WTC11 (cell line): ENCODE measurements around the gene PEX6. TPM values are rescaled to one million over a fixed set of nuclear protein-coding genes. Genes with fewer than 3 reads are reported as not detected.

Experiments
- ATAC-seq: fragments of 200-7000 bp; cut with Tn5 transposase; 2 replicates; pipeline ENCODE4 v1.10.0; 2021; ENCODE audit warnings: mild to moderate bottlenecking, moderate library complexity
- CTCF ChIA-PET: fragments of 300-600 bp; sonication (Branson Sonifier 250); formaldehyde crosslinking; loops from one replicate; lab custom pipeline; 2021; ENCODE audit warnings: antibody characterized with exemption; lab: Charles Lee
- POLR2A ChIA-PET: fragments of 350-600 bp; sonication (Branson Sonifier 250); formaldehyde crosslinking; loops from one replicate; lab custom pipeline; 2021; ENCODE audit warnings: antibody characterized with exemption; lab: Charles Lee
- DNase-seq: peaks from one replicate; pipeline ENCODE4 v3.0.0; 2021; ENCODE audit warnings: low spot score
- H3K27ac Mint-ChIP-seq: 2 replicates; pipeline ENCODE4 v1.8.0; 2021; ENCODE audit warnings: mixed read lengths
- H3K27me3 Mint-ChIP-seq: 2 replicates; pipeline ENCODE4 v1.8.0; 2021; ENCODE audit warnings: low read depth, mild to moderate bottlenecking, moderate library complexity, mixed read lengths
- H3K36me3 Mint-ChIP-seq: 2 replicates; pipeline ENCODE4 v1.8.0; 2021; ENCODE audit warnings: mixed read lengths
- H3K4me1 Mint-ChIP-seq: 2 replicates; pipeline ENCODE4 v1.8.0; 2022; ENCODE audit warnings: mixed read lengths
- H3K4me3 Mint-ChIP-seq: 2 replicates; pipeline ENCODE4 v1.8.0; 2021; ENCODE audit warnings: mild to moderate bottlenecking, moderate library complexity, mixed read lengths
- H3K9me3 Mint-ChIP-seq: 2 replicates; pipeline ENCODE4 v1.8.0; 2021; ENCODE audit warnings: mixed read lengths
- FOXP1 ChIP-seq: sonication (generic); formaldehyde crosslinking; IDR thresholded peaks from 2 replicates; pipeline ENCODE4 v1.8.0; 2022; ENCODE audit warnings: missing genetic modification reagents, mild to moderate bottlenecking, moderate library complexity, borderline replicate concordance
- GRHL2 ChIP-seq: fragments of 250-450 bp; sonication (Bioruptor Pico); IDR thresholded peaks from 2 replicates; pipeline ENCODE4 v1.8.0; 2022; ENCODE audit warnings: mild to moderate bottlenecking, moderate library complexity; ENCODE audit not compliant: insufficient replicate concordance, severe bottlenecking
- MYBL2 ChIP-seq: sonication (generic); formaldehyde crosslinking; IDR thresholded peaks from 2 replicates; pipeline ENCODE4 v1.8.1; 2023; ENCODE audit warnings: mild to moderate bottlenecking, moderate library complexity, missing genetic modification reagents
- RELA ChIP-seq: sonication (generic); formaldehyde crosslinking; IDR thresholded peaks from 2 replicates; pipeline ENCODE4 v1.8.1; 2022; ENCODE audit warnings: missing genetic modification reagents, mild to moderate bottlenecking, borderline replicate concordance
- SP1 ChIP-seq: sonication (generic); formaldehyde crosslinking; conservative IDR thresholded peaks from 2 replicates; pipeline ENCODE4 v1.8.1; 2022; ENCODE audit warnings: missing genetic modification reagents
- TP53 ChIP-seq: sonication (generic); formaldehyde crosslinking; IDR thresholded peaks from 2 replicates; pipeline ENCODE4 v1.8.1; 2023; ENCODE audit warnings: mild to moderate bottlenecking, missing genetic modification reagents
- ZBTB21 ChIP-seq: sonication (generic); formaldehyde crosslinking; IDR thresholded peaks from 2 replicates; pipeline ENCODE4 v1.8.1; 2023; ENCODE audit warnings: mild to moderate bottlenecking, missing genetic modification reagents, borderline replicate concordance
- ZNF138 ChIP-seq: sonication (generic); formaldehyde crosslinking; conservative IDR thresholded peaks from 2 replicates; pipeline ENCODE4 v1.8.1; 2022; ENCODE audit warnings: mild to moderate bottlenecking, moderate library complexity, missing genetic modification reagents
- ZNF317 ChIP-seq: sonication (generic); formaldehyde crosslinking; IDR thresholded peaks from 2 replicates; pipeline ENCODE4 v1.8.1; 2023; ENCODE audit warnings: low read depth, mild to moderate bottlenecking, moderate library complexity, missing genetic modification reagents, borderline replicate concordance
- ZNF396 ChIP-seq: fragments of 250-450 bp; sonication (Bioruptor Pico); IDR thresholded peaks from 2 replicates; pipeline ENCODE4 v1.8.0; 2021; ENCODE audit warnings: mild to moderate bottlenecking, moderate library complexity, borderline replicate concordance
- ZNF423 ChIP-seq: fragments of 250-450 bp; sonication (Bioruptor Pico); IDR thresholded peaks from 2 replicates; pipeline ENCODE4 v2.1.2; 2022; ENCODE audit warnings: mild to moderate bottlenecking, moderate library complexity
- total RNA-seq: library from RNA; stranded (reverse); gene quantifications from 3 replicates; pipeline ENCODE4 v1.2.3, GENCODE V29; 2021
- TF ChIP-seq, protein P1 (sequence below): sonication (generic); formaldehyde crosslinking; IDR thresholded peaks from 2 replicates; pipeline ENCODE4 v1.8.0; 2022; ENCODE audit warnings: mild to moderate bottlenecking, missing genetic modification reagents
- TF ChIP-seq, protein P2 (sequence below): sonication (generic); formaldehyde crosslinking; IDR thresholded peaks from 2 replicates; pipeline ENCODE4 v1.8.0; 2022; ENCODE audit warnings: mild to moderate bottlenecking, missing genetic modification reagents
- TF ChIP-seq, protein P3 (sequence below): fragments of 250-450 bp; sonication (Bioruptor Pico); conservative IDR thresholded peaks from 2 replicates; pipeline ENCODE4 v1.9.0; 2021; ENCODE audit warnings: mild to moderate bottlenecking
- TF ChIP-seq, protein P4 (sequence below): sonication (generic); formaldehyde crosslinking; IDR thresholded peaks from 2 replicates; pipeline ENCODE4 v1.8.0; 2022; ENCODE audit warnings: mild to moderate bottlenecking, missing genetic modification reagents
- TF ChIP-seq, protein P5 (sequence below): sonication (generic); formaldehyde crosslinking; IDR thresholded peaks from 2 replicates; pipeline ENCODE4 v1.8.0; 2022; ENCODE audit warnings: missing genetic modification reagents
- TF ChIP-seq, protein P6 (sequence below): sonication (generic); formaldehyde crosslinking; IDR thresholded peaks from 2 replicates; pipeline ENCODE4 v1.8.1; 2023; ENCODE audit warnings: mild to moderate bottlenecking, missing genetic modification reagents, moderate library complexity
- TF ChIP-seq, protein P7 (sequence below): sonication (generic); formaldehyde crosslinking; IDR thresholded peaks from 2 replicates; pipeline ENCODE4 v1.8.1; 2023; ENCODE audit warnings: mild to moderate bottlenecking, missing genetic modification reagents
- TF ChIP-seq, protein P8 (sequence below): sonication (generic); formaldehyde crosslinking; IDR thresholded peaks from 2 replicates; pipeline ENCODE4 v1.8.1; 2023; ENCODE audit warnings: mild to moderate bottlenecking, missing genetic modification reagents
- TF ChIP-seq, protein P9 (sequence below): sonication (generic); formaldehyde crosslinking; IDR thresholded peaks from 2 replicates; pipeline ENCODE4 v1.8.1; 2022; ENCODE audit warnings: low read depth, mild to moderate bottlenecking, moderate library complexity, missing genetic modification reagents, borderline replicate concordance
- TF ChIP-seq, protein P10 (sequence below): fragments of 250-450 bp; sonication (Bioruptor Pico); IDR thresholded peaks from 2 replicates; pipeline ENCODE4 v1.9.0; 2021; ENCODE audit warnings: moderate library complexity, mild to moderate bottlenecking, inconsistent platforms, borderline replicate concordance

Gene PEX6
- total RNA-seq, 1 experiment from 2014 or later: 8.2 TPM

DNA sequence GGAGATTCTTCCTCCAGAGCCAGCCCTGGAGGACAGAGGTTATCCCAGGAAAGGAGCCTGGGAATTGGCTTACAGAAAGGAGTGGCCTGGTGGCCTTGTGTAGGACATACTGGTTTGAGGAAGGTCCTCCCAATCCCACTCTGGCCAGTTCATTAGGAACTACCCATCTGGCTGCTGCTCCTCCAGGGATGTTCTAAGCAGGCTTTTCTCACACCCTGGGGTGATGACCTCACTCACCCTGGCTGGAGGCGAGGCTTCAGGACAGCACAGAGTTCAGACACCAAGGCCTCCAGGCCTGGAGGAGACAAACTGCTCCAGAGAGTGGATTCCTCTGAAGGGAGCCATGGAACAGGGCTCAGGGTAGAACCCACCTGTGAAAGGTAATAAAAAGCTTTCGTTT, 9.6 kb downstream of the PEX6 start (continued):
- TF ChIP-seq, protein P1, sequence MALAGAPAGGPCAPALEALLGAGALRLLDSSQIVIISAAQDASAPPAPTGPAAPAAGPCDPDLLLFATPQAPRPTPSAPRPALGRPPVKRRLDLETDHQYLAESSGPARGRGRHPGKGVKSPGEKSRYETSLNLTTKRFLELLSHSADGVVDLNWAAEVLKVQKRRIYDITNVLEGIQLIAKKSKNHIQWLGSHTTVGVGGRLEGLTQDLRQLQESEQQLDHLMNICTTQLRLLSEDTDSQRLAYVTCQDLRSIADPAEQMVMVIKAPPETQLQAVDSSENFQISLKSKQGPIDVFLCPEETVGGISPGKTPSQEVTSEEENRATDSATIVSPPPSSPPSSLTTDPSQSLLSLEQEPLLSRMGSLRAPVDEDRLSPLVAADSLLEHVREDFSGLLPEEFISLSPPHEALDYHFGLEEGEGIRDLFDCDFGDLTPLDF (CRISPR knock-in tag): no peak
- TF ChIP-seq SP1 (CRISPR knock-in tag) (no peak), ZNF138 (CRISPR knock-in tag) (no peak)
- TF ChIP-seq, protein P2, sequence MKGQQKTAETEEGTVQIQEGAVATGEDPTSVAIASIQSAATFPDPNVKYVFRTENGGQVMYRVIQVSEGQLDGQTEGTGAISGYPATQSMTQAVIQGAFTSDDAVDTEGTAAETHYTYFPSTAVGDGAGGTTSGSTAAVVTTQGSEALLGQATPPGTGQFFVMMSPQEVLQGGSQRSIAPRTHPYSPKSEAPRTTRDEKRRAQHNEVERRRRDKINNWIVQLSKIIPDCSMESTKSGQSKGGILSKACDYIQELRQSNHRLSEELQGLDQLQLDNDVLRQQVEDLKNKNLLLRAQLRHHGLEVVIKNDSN (CRISPR knock-in tag): no peak
- TF ChIP-seq, protein P3, sequence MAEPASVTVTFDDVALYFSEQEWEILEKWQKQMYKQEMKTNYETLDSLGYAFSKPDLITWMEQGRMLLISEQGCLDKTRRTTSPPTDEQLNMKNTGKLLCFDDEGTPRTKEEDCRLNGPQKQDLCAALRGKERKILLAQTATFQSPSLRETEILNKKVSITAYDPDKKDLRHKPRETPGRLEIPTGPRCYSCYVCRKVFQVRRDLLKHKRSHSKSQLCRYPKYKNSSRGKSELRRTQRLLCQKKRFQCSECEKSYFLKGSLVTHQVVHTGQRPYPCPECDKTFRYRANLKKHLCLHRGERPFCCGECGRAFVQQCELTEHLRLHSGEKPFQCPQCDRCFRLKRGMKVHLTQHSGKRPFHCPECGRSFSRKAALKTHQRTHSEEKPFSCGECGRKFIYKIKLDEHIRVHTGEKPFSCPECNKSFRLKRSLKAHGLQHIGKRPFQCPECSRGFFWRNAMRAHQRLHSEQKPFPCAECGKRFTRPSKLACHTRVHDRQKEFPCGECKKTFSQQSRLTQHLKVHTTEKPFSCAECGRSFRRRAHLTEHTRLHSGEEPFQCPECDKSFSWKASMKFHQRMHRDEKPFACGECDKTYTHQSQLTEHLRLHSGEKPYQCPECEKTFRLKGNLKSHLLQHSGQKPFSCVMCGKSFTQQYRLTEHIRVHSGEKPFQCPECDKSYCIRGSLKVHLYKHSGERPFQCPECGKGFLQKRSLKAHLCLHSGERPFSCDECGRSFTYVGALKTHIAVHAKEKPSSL (CRISPR knock-in tag): no peak

DNA sequence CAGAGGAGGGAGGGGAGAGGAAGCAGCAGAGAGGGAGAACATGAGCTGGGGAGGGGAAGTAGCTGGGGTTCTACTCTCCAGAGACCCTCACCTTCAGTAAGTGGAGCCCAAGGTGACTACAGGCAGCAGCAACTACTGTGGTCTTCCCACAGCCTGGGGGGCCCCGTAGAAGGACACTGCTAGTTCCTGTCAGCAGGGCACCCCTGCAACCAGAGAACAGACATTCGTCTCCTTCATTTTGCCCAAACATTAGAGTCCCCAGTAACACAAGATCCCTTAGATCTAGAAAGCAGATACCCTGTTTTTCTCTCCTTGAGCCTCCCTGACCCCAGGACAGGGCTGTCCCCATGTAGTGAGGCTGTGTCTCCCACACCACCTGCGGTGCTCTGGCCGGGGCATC, 10.2 kb downstream of the PEX6 start:
- Mint-ChIP-seq H3K27ac (no peak overlapping the region), H3K4me3 (no peak overlapping the region), H3K27me3 (no peaks in the 10 kb centered on the region), H3K4me1 (0 out of 2 replicates have a peak, but pooled peaks cover 4% of the 10 kb centered on the region), H3K9me3 (no peaks in the 10 kb centered on the region), H3K36me3 (no peaks in the 10 kb centered on the region)
- ATAC-seq: no peak
- DNase-seq: no peak
- ChIA-PET CTCF (interaction anchor here (0.6 to 0.7 kb wide), 2 partner anchors 10 to 36 kb away, joined by 3 to 4 read pairs; partner anchors contain the start of gene PEX6), POLR2A (interaction anchor here (0.6 kb wide), 1 partner anchor 17 kb away, joined by 5 read pairs; no protein-coding TSS in a partner anchor)
- no peak for TF ChIP-seq ZNF396 (CRISPR knock-in tag)
- TF ChIP-seq, protein P4, sequence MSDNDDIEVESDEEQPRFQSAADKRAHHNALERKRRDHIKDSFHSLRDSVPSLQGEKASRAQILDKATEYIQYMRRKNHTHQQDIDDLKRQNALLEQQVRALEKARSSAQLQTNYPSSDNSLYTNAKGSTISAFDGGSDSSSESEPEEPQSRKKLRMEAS (CRISPR knock-in tag): no peak
- TF ChIP-seq MYBL2 (CRISPR knock-in tag): no peak
- no peak for TF ChIP-seq GRHL2
- TF ChIP-seq, protein P5, sequence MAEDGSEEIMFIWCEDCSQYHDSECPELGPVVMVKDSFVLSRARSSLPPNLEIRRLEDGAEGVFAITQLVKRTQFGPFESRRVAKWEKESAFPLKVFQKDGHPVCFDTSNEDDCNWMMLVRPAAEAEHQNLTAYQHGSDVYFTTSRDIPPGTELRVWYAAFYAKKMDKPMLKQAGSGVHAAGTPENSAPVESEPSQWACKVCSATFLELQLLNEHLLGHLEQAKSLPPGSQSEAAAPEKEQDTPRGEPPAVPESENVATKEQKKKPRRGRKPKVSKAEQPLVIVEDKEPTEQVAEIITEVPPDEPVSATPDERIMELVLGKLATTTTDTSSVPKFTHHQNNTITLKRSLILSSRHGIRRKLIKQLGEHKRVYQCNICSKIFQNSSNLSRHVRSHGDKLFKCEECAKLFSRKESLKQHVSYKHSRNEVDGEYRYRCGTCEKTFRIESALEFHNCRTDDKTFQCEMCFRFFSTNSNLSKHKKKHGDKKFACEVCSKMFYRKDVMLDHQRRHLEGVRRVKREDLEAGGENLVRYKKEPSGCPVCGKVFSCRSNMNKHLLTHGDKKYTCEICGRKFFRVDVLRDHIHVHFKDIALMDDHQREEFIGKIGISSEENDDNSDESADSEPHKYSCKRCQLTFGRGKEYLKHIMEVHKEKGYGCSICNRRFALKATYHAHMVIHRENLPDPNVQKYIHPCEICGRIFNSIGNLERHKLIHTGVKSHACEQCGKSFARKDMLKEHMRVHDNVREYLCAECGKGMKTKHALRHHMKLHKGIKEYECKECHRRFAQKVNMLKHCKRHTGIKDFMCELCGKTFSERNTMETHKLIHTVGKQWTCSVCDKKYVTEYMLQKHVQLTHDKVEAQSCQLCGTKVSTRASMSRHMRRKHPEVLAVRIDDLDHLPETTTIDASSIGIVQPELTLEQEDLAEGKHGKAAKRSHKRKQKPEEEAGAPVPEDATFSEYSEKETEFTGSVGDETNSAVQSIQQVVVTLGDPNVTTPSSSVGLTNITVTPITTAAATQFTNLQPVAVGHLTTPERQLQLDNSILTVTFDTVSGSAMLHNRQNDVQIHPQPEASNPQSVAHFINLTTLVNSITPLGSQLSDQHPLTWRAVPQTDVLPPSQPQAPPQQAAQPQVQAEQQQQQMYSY: no peak
- TF ChIP-seq TP53 (CRISPR knock-in tag): no peak
- TF ChIP-seq, protein P6, sequence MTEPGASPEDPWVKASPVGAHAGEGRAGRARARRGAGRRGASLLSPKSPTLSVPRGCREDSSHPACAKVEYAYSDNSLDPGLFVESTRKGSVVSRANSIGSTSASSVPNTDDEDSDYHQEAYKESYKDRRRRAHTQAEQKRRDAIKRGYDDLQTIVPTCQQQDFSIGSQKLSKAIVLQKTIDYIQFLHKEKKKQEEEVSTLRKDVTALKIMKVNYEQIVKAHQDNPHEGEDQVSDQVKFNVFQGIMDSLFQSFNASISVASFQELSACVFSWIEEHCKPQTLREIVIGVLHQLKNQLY (CRISPR knock-in tag): no peak
- no peak for TF ChIP-seq ZNF423 (CRISPR knock-in tag)
- no peak for TF ChIP-seq RELA
- TF ChIP-seq, protein P7, sequence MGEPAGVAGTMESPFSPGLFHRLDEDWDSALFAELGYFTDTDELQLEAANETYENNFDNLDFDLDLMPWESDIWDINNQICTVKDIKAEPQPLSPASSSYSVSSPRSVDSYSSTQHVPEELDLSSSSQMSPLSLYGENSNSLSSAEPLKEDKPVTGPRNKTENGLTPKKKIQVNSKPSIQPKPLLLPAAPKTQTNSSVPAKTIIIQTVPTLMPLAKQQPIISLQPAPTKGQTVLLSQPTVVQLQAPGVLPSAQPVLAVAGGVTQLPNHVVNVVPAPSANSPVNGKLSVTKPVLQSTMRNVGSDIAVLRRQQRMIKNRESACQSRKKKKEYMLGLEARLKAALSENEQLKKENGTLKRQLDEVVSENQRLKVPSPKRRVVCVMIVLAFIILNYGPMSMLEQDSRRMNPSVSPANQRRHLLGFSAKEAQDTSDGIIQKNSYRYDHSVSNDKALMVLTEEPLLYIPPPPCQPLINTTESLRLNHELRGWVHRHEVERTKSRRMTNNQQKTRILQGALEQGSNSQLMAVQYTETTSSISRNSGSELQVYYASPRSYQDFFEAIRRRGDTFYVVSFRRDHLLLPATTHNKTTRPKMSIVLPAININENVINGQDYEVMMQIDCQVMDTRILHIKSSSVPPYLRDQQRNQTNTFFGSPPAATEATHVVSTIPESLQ (CRISPR knock-in tag): no peak
- TF ChIP-seq ZNF317 (CRISPR knock-in tag): no peak
- TF ChIP-seq, protein P8, sequence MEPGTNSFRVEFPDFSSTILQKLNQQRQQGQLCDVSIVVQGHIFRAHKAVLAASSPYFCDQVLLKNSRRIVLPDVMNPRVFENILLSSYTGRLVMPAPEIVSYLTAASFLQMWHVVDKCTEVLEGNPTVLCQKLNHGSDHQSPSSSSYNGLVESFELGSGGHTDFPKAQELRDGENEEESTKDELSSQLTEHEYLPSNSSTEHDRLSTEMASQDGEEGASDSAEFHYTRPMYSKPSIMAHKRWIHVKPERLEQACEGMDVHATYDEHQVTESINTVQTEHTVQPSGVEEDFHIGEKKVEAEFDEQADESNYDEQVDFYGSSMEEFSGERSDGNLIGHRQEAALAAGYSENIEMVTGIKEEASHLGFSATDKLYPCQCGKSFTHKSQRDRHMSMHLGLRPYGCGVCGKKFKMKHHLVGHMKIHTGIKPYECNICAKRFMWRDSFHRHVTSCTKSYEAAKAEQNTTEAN (CRISPR knock-in tag): no peak
- TF ChIP-seq, protein P9, sequence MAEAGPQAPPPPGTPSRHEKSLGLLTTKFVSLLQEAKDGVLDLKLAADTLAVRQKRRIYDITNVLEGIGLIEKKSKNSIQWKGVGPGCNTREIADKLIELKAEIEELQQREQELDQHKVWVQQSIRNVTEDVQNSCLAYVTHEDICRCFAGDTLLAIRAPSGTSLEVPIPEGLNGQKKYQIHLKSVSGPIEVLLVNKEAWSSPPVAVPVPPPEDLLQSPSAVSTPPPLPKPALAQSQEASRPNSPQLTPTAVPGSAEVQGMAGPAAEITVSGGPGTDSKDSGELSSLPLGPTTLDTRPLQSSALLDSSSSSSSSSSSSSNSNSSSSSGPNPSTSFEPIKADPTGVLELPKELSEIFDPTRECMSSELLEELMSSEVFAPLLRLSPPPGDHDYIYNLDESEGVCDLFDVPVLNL (CRISPR knock-in tag): no peak
- TF ChIP-seq, protein P10, sequence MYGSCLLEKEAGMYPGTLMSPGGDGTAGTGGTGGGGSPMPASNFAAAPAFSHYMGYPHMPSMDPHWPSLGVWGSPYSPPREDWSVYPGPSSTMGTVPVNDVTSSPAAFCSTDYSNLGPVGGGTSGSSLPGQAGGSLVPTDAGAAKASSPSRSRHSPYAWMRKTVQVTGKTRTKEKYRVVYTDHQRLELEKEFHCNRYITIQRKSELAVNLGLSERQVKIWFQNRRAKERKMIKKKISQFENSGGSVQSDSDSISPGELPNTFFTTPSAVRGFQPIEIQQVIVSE: no peak
- TF ChIP-seq ZBTB21 (CRISPR knock-in tag): no peak
- TF ChIP-seq FOXP1 (CRISPR knock-in tag): no peak
